ENCODE data around the gene RSF1.

RSF1 gene

GRCh38 chr11:77750394-77751156, 69.9 kb downstream of the RSF1 start:
- DNase-seq (ENCODE audit: low read depth) = no peak

GRCh38 chr11:77749232-77749631, 71.3 kb downstream of the RSF1 start:
- no peak for DNase-seq (ENCODE audit: low read depth)

- no peak for DNase-seq (ENCODE audit: low read depth)
Observed at GRCh38 chr11:77748266-77748665, 72.3 kb downstream of the RSF1 start.

GRCh38 chr11:77747381-77747969, 73.0 kb downstream of the RSF1 start:
- DNase-seq (ENCODE audit: low read depth) = no peak

- no peak for DNase-seq (ENCODE audit: low read depth)
Observed at GRCh38 chr11:77736473-77736872, 84.0 kb downstream of the RSF1 start.

DNA sequence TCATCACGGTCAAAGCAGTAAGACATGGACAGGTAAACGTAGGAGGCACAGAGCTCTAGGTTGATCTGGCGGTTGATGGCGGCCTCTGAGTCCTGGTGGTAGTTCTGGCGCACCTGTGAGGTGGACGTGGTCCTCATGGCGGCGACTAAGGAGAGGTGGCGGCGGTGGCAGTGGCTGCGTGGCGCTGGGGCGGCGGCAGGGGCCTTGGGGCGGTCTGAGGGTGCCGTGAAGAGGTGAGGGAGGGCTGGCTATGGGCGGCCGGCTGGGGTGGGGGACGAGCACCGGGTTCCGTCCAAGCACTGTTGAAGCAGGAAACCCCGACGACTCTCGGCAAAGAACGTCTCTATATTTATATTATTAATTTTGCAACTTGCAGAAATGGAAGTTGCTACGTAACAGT, 85.6 kb downstream of the RSF1 start:
- DNase-seq (ENCODE audit: low read depth) = no peak

DNA sequence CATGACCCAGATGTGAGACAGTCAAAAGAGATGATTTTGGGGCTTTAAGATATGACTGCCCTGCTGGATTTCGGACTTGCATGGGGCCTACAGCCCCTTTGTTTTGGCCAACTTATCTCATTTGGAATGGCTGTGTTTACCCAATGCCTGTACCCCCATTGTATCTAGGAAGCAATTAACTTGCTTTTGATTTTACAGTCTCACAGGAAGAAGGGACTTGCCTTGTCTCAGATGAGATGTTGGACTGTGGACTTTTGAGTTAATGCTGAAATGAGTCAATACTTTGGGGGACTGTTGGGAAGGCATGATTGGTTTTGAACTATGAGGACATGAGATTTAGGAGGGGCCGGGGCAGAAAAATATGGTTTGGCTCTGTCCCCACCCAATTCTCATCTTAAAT, 88.4 kb downstream of the RSF1 start:
- DNase-seq (ENCODE audit: low read depth) = no peak

DNA sequence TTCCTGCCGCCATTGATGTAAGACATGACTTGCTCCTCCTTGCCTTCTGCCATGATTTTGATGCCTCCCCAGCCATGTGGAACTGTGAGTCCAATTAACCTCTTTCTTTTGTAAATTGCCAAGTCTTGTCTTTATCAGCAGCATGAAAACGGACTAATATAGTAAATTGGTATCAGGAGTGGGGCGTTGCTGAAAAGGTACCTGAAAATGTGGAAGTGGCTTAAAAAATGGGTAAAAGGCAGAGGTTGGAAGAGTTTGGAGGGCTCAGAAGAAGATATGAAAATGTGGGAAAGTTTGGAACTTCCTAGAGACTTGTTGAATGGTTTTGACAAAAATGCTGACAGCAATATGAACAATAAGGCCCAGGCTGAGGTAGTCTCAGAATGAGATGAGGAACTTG, 89.7 kb downstream of the RSF1 start:
- DNase-seq (ENCODE audit: low read depth) = no peak

GRCh38 chr11:77729063-77729462, 91.5 kb downstream of the RSF1 start:
- DNase-seq (ENCODE audit: low read depth) = no peak

DNA sequence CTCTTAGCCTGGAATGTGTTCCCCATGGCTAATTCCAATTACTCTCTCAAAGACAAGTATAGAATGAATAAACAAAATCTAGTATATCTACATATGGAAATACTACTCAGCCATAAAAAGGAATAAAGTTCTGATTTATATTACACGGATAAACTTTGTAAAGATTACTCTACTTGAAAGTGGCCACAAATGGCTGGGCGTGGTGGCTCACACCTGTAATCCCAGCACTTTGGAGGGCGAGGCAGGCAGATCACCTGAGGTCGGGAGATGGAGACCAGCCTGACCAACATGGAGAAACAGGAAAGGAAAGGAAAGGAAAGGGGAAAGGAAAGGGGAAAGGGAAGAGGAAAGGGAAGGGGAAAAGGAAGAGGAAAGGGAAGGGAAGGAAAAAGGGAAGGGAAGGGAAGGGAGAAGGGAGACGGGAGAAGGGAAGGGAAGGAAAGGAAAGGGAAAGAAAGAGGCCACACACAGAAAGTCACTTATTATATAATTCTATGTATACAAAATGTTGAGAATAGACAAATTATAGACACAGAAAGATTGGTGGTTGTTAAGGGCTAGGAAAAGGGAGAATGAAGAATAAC, 92.2 kb downstream of the RSF1 start:
- no peak for DNase-seq (ENCODE audit: low read depth)

DNA sequence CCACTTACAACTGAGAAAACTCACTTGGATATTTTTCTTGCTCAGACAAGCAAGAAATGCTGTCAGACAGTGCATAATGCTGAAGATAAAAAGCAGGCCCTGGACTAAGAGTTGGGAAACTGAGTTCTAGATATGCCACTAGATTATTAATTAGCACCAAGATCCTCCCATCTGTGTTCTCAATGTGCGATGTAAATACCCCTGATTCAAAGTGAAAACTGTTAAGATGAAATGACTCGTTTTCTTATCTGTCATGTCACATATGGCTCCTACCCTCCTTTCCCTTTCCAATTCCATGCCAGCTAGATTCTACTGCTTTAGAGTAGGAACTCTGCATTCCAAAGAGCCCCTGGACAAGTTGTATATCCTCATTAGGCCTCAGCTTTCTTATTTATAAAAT, 94.0 kb downstream of the RSF1 start:
- no peak for DNase-seq (ENCODE audit: low read depth)

DNA sequence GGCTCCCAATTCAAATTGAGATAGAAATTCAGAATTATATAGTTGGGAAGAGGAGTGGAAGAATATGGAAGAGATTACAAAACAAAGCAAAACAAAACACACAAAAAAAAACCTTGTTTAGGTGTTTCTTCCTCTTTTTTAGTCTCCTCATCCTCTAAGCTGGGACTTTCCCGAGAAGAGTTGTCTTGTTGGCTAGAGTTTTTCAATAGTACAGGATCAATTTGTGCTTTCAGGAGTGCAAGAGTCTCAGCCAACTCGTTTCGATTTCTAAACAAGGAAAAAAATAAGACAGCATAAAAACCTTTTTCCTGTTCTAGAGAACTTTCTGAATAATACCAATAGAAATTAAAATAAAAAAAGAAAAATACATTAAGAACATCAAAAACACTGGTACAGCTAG, 95.1 kb downstream of the RSF1 start:
- no peak for DNase-seq (ENCODE audit: low read depth)

GRCh38 chr11:77724636-77725035, 95.9 kb downstream of the RSF1 start:
- no peak for DNase-seq (ENCODE audit: low read depth)

DNA sequence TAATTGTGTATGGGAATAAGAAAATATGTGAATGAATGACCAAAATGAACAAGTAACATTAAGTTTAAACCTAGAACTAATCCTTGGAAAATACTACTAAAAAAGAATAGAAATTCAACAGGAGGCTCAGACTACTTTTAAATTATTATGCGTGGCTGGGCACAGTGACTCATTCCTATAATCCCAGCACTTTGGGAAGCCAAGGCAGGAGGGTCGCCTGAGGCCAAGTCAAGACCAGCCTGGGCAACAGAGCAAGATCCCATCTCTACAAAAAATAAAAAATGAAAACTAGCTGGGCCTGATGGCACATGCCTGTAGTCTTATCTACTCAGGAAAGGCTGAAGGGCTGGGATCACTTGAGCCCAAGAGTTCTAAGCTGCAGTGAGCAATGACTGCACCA, 97.5 kb downstream of the RSF1 start:
- no peak for DNase-seq (ENCODE audit: low read depth)

GRCh38 chr11:77710358-77710757, 110.2 kb downstream of the RSF1 start:
- DNase-seq (ENCODE audit: low read depth) = no peak

GRCh38 chr11:77705876-77706579, 114.5 kb downstream of the RSF1 start:
- no peak for DNase-seq (ENCODE audit: low read depth)

DNA sequence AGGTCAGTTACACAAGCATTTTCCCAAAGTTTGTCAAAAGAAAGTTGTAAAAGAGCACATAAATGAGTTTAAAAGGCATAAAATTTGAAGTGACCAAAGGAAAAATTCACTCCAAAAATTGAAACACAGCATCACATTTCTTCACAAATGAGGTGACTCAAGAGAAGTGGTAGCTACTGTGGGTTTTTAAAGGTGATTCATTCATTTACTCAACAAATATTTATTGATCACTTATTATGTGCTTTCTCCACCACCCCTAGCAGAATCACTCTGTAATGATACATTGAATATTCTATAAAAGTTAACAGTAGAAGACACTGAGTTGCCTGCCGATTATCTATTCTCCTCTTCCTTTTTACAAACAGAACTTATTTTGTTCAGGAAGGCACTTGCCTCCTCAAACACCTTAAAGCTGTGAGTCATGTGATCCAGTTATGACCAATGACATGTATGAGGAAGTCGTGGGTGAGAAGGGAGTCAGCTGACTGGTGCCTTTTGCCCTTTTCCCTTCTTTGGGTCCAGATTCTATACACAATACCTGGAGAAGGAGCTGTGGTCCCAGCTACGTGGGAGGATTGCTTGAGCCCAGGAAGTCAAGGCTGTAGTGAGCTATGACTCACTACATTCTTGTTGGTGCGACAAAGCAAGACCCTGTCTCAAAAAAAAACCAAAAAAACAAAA, 115.2 kb downstream of the RSF1 start:
- DNase-seq (ENCODE audit: low read depth) = no peak

- DNase-seq (ENCODE audit: low read depth) = no peak
Observed at GRCh38 chr11:77704029-77704428, 116.5 kb downstream of the RSF1 start.

DNA sequence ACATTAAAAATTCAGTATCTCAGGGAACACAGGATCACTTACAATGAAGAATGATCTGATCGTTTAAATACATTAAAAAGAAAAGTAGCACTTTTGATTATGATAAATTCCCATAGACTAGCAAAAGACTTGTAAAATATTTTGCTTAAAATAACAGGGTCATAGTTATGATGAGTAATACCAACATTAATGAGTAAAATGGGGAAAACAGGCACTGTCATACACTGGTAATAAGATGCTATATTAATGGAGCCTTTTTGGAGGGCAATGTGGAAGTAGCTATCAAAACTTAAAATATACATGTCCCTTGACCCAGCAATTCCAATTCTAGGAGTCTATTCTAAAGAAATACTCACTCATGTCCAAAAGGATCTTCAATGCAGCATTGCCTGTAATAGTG, 121.1 kb downstream of the RSF1 start:
- DNase-seq (ENCODE audit: low read depth) = no peak

DNA sequence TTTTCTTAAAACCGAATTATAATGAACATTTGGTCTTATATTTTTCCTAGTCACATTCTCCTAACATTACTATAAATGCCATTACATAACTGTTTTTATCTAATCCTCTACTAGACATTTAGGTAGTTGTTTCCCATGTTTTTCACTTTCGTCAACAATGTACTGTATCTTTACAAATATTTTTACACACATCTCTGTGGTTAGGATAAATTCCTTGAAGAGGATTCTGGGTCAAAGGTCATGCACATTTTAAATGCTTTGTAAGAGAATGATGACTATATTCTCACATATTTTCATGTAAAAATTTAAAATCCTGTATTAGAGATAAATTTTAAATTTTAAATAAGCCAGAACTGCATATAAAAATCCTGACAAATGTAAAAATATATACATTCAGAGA, 121.6 kb downstream of the RSF1 start:
- DNase-seq (ENCODE audit: low read depth) = no peak

DNA sequence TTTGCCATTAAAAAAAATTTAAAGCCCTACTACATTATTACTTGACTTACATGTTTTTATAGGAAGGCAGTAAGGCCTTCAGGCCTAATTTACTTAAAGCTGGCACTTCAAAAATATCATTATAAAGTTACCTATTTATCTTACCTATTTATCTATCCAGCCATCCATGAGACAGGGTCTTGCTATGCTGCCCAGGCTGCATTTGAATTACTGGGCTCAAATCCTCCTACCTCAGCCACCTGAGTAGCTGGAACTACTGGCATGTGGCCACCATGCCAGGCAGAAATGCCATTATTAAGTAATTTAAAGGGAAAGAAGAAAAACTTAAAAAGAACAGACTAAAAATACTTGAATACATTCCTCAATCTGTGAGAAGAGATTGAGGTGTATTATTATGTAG, 122.7 kb downstream of the RSF1 start:
- DNase-seq (ENCODE audit: low read depth) = no peak

GRCh38 chr11:77695417-77695816, 125.1 kb downstream of the RSF1 start:
- no peak for DNase-seq (ENCODE audit: low read depth)

- DNase-seq (ENCODE audit: low read depth) = no peak
Observed at GRCh38 chr11:77690649-77691048, 129.9 kb downstream of the RSF1 start.

All from activated T-helper 9 cell treated with anti-CD3 and anti-CD28 coated beads, Interleukin-2, amount 50 U/mL, for 16 hours (primary cell).